Thoracic aorta (tissue), 2 donors: ENCODE results near the gene CYLD. TPM values are rescaled to one million over a fixed set of nuclear protein-coding genes. Genes with fewer than 3 reads are reported as not detected.

ENCODE experiments used
- ATAC-seq: fragments of 150-250 bp; one replicate; pipeline ENCODE4 v1.8.0; 2017; ENCODE audit warnings: low read depth; ENCODE audit not compliant: insufficient number of reproducible peaks, low FRiP score
- DNase-seq: peaks from one replicate; pipeline ENCODE4 v3.0.0-alpha.2; 2020; ENCODE audit warnings: low spot score
- H3K27ac ChIP-seq, 2 donors: fragments of 200-600 bp; sonication (generic); 1 replicate in 1 of 2; 2 replicates in 1 of 2; pipeline ENCODE4 v1.5.1; 2016; ENCODE audit warnings: mild to moderate bottlenecking in 2 of 2, moderate library complexity in 2 of 2
- H3K27me3 ChIP-seq: fragments of 200-600 bp; sonication (generic); replicated peaks from 2 replicates; pipeline ENCODE4 v1.6.0; 2016; ENCODE audit warnings: mild to moderate bottlenecking; ENCODE audit not compliant: insufficient read depth
- H3K36me3 ChIP-seq: fragments of 200-600 bp; sonication (generic); one replicate; pipeline ENCODE4 v1.5.1; 2016
- H3K4me1 ChIP-seq, 2 donors: fragments of 200-600 bp; sonication (generic); 1 replicate in 1 of 2; 2 replicates in 1 of 2; pipeline versions ENCODE4 v1.5.1 to v1.6.0; 2016; ENCODE audit warnings: low read depth in 2 of 2, mild to moderate bottlenecking in 1 of 2; ENCODE audit not compliant: control insufficient read depth in 1 of 2
- H3K4me3 ChIP-seq: fragments of 200-600 bp; sonication (generic); 2 replicates; pipeline ENCODE4 v1.5.1; 2016; ENCODE audit warnings: mild to moderate bottlenecking
- H3K9me3 ChIP-seq: fragments of 200-600 bp; sonication (generic); 2 replicates; pipeline ENCODE4 v1.5.1; 2016
- total RNA-seq, 2 donors: library from RNA; depleted of rRNA; stranded (reverse); fragments of >200 nt; gene quantifications; one replicate each; pipeline versions ENCODE4 v1.1.0 to v1.2.3, GENCODE V29; 2016
- TF ChIP-seq, protein P1 (sequence below): fragments of 200-600 bp; sonication (generic); IDR thresholded peaks from one replicate; pipeline ENCODE4 v1.5.1; 2019; ENCODE audit warnings: antibody characterized with exemption

CYLD gene
- total RNA-seq, 2 donors from 2014 or later: 53.9 to 91.9 TPM

DNA sequence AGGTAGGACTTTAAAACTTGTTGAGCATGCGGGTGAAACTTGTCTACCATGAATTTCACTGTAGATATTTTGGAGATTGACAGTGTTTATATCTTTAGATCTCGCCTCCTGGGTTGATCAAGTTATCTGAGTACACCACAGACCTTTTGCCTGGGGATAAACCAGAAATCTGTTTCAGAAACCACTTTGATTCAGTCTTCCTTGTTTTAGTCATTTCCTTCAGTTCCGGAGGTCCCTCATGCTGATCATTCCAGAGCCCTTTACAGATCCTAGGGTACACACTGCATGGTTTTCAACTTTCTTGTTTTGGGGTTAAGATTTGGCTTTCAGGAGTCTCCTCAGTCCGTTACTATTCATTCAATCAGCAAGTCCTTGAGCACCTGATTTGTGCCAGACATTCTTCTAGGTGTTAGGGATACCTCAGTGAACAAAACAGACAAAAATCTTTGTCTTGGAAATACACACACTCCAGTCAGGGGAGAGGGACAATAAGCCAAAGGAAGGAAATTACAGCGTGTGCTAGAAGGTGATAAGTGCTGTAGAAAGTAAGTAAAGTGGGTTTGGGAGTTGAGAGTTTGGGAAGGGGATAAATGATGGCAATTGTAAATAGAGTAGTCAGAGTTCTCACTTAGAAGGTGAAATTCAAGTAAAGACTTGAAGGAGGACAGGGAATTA, 36.3 kb upstream of the CYLD start:
- TF ChIP-seq, protein P1, sequence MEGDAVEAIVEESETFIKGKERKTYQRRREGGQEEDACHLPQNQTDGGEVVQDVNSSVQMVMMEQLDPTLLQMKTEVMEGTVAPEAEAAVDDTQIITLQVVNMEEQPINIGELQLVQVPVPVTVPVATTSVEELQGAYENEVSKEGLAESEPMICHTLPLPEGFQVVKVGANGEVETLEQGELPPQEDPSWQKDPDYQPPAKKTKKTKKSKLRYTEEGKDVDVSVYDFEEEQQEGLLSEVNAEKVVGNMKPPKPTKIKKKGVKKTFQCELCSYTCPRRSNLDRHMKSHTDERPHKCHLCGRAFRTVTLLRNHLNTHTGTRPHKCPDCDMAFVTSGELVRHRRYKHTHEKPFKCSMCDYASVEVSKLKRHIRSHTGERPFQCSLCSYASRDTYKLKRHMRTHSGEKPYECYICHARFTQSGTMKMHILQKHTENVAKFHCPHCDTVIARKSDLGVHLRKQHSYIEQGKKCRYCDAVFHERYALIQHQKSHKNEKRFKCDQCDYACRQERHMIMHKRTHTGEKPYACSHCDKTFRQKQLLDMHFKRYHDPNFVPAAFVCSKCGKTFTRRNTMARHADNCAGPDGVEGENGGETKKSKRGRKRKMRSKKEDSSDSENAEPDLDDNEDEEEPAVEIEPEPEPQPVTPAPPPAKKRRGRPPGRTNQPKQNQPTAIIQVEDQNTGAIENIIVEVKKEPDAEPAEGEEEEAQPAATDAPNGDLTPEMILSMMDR: no peak
- H3K27ac ChIP-seq: no peak overlapping the region
- H3K4me1 ChIP-seq: no peaks in the 10 kb centered on the region
- DNase-seq (no peak), ATAC-seq (no peak)
- peaks cover 11% of the 10 kb centered on the region for H3K9me3 ChIP-seq
- no peak overlapping the region for H3K4me3 ChIP-seq
- no peaks in the 10 kb centered on the region for H3K36me3 ChIP-seq
- H3K27me3 ChIP-seq: no peaks in the 10 kb centered on the region

DNA sequence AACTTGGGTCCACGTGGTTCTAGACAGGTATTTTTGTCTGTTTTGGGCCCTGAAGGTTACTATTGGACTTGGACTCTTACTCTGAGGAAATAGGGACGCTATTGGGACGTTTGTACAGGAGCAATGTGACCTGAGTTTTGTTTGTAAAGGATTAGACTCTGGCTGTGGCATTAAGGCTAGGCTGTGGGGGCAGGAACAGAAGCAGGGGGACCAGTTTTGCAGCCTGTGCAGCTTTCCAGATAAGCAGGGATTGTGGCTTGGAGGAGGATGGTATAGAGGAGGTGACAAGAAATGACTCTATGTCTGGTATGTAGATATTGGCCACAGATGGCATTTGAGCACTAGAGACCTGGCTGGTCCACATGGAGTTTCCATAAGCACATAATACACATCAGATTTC, 35.6 kb upstream of the CYLD start:
- Histone ChIP-seq H3K9me3 (peaks cover 11% of the 10 kb centered on the region), H3K27ac (no peak overlapping the region), H3K36me3 (no peaks in the 10 kb centered on the region), H3K4me1 (peaks cover under 1 to 3% of the 10 kb centered on the region in 2 donors), H3K4me3 (no peak overlapping the region), H3K27me3 (no peaks in the 10 kb centered on the region)
- TF ChIP-seq, protein P1: no peak
- ATAC-seq (no peak), DNase-seq (no peak)

DNA sequence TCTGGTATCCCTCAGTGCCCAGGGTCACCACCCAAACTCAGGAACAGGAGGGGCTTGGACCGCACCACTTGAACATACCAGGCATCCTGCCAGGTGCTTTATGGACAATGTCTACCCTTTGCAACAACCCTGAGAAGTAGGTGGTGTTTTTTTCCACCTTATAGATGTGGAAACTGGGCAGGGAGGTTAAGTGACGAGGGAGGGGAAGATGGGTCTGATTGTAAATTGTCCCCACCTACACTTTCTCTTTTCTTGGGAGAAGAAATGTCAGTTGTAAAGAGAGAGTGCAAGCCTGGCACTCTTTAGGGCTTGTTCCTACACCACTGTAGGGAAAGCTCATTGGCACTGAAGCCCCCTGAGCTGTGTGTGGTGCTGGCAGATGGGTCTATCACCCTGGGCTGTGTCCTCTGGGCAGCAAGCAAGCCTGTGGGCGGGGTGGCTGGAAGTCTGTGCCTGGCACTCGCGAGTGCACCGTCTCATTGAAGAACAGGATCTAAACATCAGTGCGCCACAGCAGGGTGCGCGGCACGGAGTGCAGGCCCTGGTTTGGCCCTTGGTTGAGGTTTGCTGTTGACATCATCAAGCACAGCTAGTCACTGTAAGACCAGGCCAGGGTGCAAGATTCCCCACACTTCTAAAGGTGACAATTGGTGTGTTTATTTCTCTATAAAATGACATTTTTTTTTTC, 33.4 kb upstream of the CYLD start:
- peaks cover 6 to 13% of the 10 kb centered on the region in 2 donors for H3K4me1 ChIP-seq

DNA sequence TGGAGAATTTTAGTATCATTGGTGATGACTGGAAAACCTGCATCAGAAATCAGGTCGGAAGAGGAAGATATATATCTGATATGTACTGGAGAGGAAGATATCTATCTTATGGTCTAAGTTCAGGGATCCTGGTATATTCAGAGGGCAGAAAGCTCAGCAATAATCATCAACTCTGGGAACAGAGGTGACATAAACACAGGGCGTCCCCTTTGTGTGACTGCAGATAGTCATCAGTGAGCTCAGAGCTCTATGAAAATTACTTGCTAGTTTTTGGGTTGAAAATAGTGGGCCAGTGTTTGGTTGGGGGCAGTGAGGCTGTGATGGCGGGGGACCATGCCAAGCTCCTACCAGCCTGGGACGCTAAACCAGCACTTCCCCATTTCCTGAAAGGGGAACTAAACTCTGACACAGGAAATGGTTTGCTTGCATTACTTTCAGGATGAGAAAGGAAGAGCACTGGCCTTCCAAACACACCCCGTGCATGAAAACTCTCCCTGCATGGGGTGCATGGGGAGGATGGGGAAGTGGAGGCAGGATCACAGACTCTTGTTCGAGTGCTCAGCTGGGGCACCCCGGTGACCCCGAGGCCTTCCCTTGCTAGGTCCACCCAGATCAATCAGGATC, 32.7 kb upstream of the CYLD start:
- TF ChIP-seq, protein P1: no peak
- ATAC-seq (no peak), DNase-seq (no peak)
- Histone ChIP-seq H3K27me3 (no peaks in the 10 kb centered on the region), H3K4me1 (peaks cover 6 to 13% of the 10 kb centered on the region in 2 donors), H3K4me3 (no peak overlapping the region), H3K36me3 (no peaks in the 10 kb centered on the region), H3K27ac (no peak overlapping the region), H3K9me3 (peaks cover 5% of the 10 kb centered on the region)

More for the DNA sequence above, 33.4 kb upstream of the CYLD start:
- no peaks in the 10 kb centered on the region for H3K27me3 ChIP-seq
- H3K36me3 ChIP-seq: no peaks in the 10 kb centered on the region
- DNase-seq: no peak
- no peak overlapping the region for H3K27ac ChIP-seq
- TF ChIP-seq, protein P1: no peak
- no peak for ATAC-seq
- H3K4me3 ChIP-seq: no peak overlapping the region
- H3K9me3 ChIP-seq: peaks cover 11% of the 10 kb centered on the region

DNA sequence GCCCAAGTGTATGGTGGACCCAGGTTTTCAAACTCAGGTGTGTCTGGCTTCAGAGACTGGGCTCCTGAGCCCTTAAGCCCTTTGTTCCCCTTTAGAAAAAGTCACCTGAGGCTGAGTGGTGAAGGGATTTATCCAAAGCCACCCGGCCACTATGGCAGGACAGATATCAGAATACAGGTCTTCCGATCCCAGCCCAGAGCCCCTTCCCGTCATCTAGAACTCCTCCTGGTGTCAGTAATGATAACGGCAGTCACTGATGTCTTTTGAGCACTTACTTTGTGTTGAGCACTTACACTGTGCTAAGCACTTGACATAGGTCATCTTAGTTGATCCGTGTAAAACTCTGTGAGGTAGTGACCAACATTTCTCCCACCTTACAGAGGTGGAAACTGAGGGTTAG, 31.9 kb upstream of the CYLD start:
- no peak overlapping the region for H3K27ac ChIP-seq
- H3K9me3 ChIP-seq: no peaks in the 10 kb centered on the region
- peaks cover 6 to 13% of the 10 kb centered on the region in 2 donors for H3K4me1 ChIP-seq
- TF ChIP-seq, protein P1: no peak
- no peaks in the 10 kb centered on the region for H3K27me3 ChIP-seq
- no peaks in the 10 kb centered on the region for H3K36me3 ChIP-seq
- no peak for ATAC-seq
- no peak for DNase-seq
- H3K4me3 ChIP-seq: no peak overlapping the region
